Lower leg skin (tissue), 3 donors: ENCODE results near the gene ARNT2.

Source experiments
- CTCF ChIP-seq, 3 donors: fragments of 450-650 bp; IDR thresholded peaks; one replicate each; pipeline ENCODE4 v1.5.1; 2016; ENCODE audit warnings: antibody characterized with exemption in 3 of 3, mild to moderate bottlenecking in 3 of 3, moderate library complexity in 2 of 3
- POLR2A ChIP-seq, 2 donors: fragments of 450-650 bp; IDR thresholded peaks; one replicate each; pipeline ENCODE4 v1.6.1; 2016 to 2017; ENCODE audit warnings: antibody characterized with exemption in 2 of 2, mild to moderate bottlenecking in 1 of 2, moderate library complexity in 1 of 2

GRCh38 chr15:80444680-80445251, 40.6 kb downstream of the ARNT2 start:
- TF ChIP-seq POLR2A (IDR thresholded peaks at IDR 0.05) (no peak), CTCF (IDR thresholded peaks at IDR 0.05) (no peak)
